C4-2B (cell line): ENCODE results near the gene TAF3.

Experiments
- ZFX ChIP-seq: fragments of 450-650 bp; IDR thresholded peaks from 2 replicates; pipeline ENCODE4 v1.6.1; 2017
- TF ChIP-seq, protein P1 (sequence below): fragments of 450-650 bp; conservative IDR thresholded peaks from 2 replicates; pipeline ENCODE4 v1.5.1; 2017; ENCODE audit warnings: mild to moderate bottlenecking

DNA sequence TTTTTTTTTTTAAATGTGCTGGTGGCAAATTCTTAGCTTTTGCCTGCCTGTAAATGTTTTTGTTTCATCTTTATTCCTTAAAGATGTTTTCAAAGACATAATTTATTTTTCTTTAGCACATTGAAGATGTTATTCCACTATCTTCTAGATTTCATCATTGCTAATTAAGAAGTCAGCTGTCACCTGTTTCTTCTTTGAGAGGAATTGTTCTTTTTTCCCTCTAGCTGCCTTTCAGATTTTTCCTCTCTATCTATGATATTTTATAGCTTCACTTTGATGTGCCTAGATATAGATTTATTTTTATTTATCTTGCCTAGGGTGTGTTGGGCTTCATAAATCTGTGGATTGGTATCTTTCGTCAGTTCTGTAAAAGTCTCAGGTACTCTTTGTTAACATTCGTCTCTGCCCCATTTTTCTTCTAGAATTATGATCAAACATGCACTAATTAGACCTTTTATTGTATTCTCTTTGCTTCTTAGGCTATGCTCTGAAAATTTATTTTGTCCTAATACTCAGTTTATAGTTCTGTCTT lies 186.2 kb downstream of the TAF3 start:
- TF ChIP-seq, protein P1, sequence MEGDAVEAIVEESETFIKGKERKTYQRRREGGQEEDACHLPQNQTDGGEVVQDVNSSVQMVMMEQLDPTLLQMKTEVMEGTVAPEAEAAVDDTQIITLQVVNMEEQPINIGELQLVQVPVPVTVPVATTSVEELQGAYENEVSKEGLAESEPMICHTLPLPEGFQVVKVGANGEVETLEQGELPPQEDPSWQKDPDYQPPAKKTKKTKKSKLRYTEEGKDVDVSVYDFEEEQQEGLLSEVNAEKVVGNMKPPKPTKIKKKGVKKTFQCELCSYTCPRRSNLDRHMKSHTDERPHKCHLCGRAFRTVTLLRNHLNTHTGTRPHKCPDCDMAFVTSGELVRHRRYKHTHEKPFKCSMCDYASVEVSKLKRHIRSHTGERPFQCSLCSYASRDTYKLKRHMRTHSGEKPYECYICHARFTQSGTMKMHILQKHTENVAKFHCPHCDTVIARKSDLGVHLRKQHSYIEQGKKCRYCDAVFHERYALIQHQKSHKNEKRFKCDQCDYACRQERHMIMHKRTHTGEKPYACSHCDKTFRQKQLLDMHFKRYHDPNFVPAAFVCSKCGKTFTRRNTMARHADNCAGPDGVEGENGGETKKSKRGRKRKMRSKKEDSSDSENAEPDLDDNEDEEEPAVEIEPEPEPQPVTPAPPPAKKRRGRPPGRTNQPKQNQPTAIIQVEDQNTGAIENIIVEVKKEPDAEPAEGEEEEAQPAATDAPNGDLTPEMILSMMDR: no peak
- TF ChIP-seq ZFX: no peak
